Trophoblast cell (in vitro differentiated cells and primary cell): ENCODE measurements around the gene ARHGEF16.
A peak's percentile ranks its signal among the peaks of the same experiment; 100 is the strongest.

Experiments
- DNase-seq, 2 donors: peaks; one replicate each; pipeline ENCODE4 v3.0.0-alpha.2; 2016
- H2AFZ ChIP-seq: 2 replicates; pipeline ENCODE4 v1.6.1; 2013; ENCODE audit warnings: low read length, moderate library complexity, mild to moderate bottlenecking; ENCODE audit not compliant: insufficient read depth, poor library complexity
- H2AK5ac ChIP-seq: 2 replicates; pipeline ENCODE4 v1.6.1; 2013; ENCODE audit warnings: mild to moderate bottlenecking, low read length
- H2BK120ac ChIP-seq: 2 replicates; pipeline ENCODE4 v1.6.1; 2013; ENCODE audit warnings: low read length, mild to moderate bottlenecking, moderate library complexity; ENCODE audit not compliant: insufficient read depth, poor library complexity
- H2BK12ac ChIP-seq: 2 replicates; pipeline ENCODE4 v1.6.1; 2013; ENCODE audit warnings: mild to moderate bottlenecking, low read length, moderate library complexity
- H2BK5ac ChIP-seq: 2 replicates; pipeline ENCODE4 v1.6.1; 2013; ENCODE audit warnings: low read length, low read depth, moderate library complexity, mild to moderate bottlenecking; ENCODE audit not compliant: poor library complexity
- H3K14ac ChIP-seq: 2 replicates; pipeline ENCODE4 v1.6.1; 2013; ENCODE audit warnings: mild to moderate bottlenecking, low read length
- H3K18ac ChIP-seq: 2 replicates; pipeline ENCODE4 v1.6.1; 2013; ENCODE audit warnings: mild to moderate bottlenecking, low read length
- H3K23ac ChIP-seq: 2 replicates; pipeline ENCODE4 v1.6.1; 2013; ENCODE audit warnings: low read length
- H3K27ac ChIP-seq: 2 replicates; pipeline ENCODE4 v1.5.1; 2013; ENCODE audit warnings: low read depth, mild to moderate bottlenecking, inconsistent platforms, low read length, moderate library complexity
- H3K27me3 ChIP-seq: 2 replicates; pipeline ENCODE4 v1.6.1; 2013; ENCODE audit warnings: inconsistent platforms, mild to moderate bottlenecking, low read length, moderate library complexity; ENCODE audit not compliant: insufficient read depth
- H3K36me3 ChIP-seq, 2 experiments: 1 replicate in 1 of 2; 2 replicates in 1 of 2; pipeline ENCODE4 v1.6.1; 2013; ENCODE audit warnings: low read length in 2 of 2, mild to moderate bottlenecking in 2 of 2, moderate library complexity in 1 of 2; ENCODE audit not compliant: insufficient read depth in 2 of 2, control insufficient read depth in 1 of 2
- H3K4ac ChIP-seq: 2 replicates; pipeline ENCODE4 v1.6.1; 2013; ENCODE audit warnings: low read depth, mild to moderate bottlenecking, low read length, moderate library complexity
- H3K4me1 ChIP-seq, 2 experiments: 1 replicate in 1 of 2; 2 replicates in 1 of 2; pipeline ENCODE4 v1.6.1; 2013; ENCODE audit warnings: low read length in 2 of 2, mild to moderate bottlenecking in 2 of 2, moderate library complexity in 1 of 2; ENCODE audit not compliant: insufficient read depth in 2 of 2, control insufficient read depth in 1 of 2
- H3K4me2 ChIP-seq: 2 replicates; pipeline ENCODE4 v1.6.1; 2013; ENCODE audit warnings: inconsistent platforms, mild to moderate bottlenecking, low read length, moderate library complexity
- H3K4me3 ChIP-seq: 2 replicates; pipeline ENCODE4 v1.5.1; 2013; ENCODE audit warnings: mild to moderate bottlenecking, low read depth, low read length, inconsistent platforms
- H3K79me1 ChIP-seq: one replicate; pipeline ENCODE4 v1.6.1; 2013; ENCODE audit warnings: low read length
- H3K79me2 ChIP-seq: 2 replicates; pipeline ENCODE4 v1.6.1; 2013; ENCODE audit warnings: low read length, mild to moderate bottlenecking; ENCODE audit not compliant: control insufficient read depth, insufficient read depth, poor library complexity
- H3K9ac ChIP-seq: 2 replicates; pipeline ENCODE4 v1.6.1; 2013; ENCODE audit warnings: mild to moderate bottlenecking, low read length
- H3K9me3 ChIP-seq: 2 replicates; pipeline ENCODE4 v1.6.1; 2013; ENCODE audit warnings: low read depth, mild to moderate bottlenecking, control low read depth, inconsistent platforms, low read length; ENCODE audit not compliant: insufficient read depth
- H4K12ac ChIP-seq: 2 replicates; pipeline ENCODE4 v1.6.1; 2013; ENCODE audit warnings: low read depth, mild to moderate bottlenecking, low read length, moderate library complexity
- H4K8ac ChIP-seq: 2 replicates; pipeline ENCODE4 v1.6.1; 2013; ENCODE audit warnings: low read depth, mild to moderate bottlenecking, low read length, moderate library complexity
- H4K91ac ChIP-seq: one replicate; pipeline ENCODE4 v1.6.1; 2013; ENCODE audit warnings: low read depth, mild to moderate bottlenecking, low read length, moderate library complexity
- WGBS: extraction: QIAGEN DNeasy Blood & Tissue Kit; methylation state at CpG from one replicate; pipeline ENCODE4 v1.1.7; 2013; ENCODE audit warnings: missing lambda C conversion rate; ENCODE audit not compliant: insufficient read length, insufficient coverage; ENCODE audit errors: extremely low coverage; 5-methylcytosine and 5-hydroxymethylcytosine counted together

The ARHGEF16 gene

GRCh38 chr1:3467096-3468036 lies 12.9 kb downstream of the ARHGEF16 start:
- Histone ChIP-seq H3K18ac (no peak overlapping the region), H2BK12ac (peak overlapping the region; percentile 25), H4K8ac (no peak overlapping the region), H2AFZ (no peak overlapping the region), H3K36me3 (peaks cover 0 to 6% of the 10 kb centered on the region in 2 experiments), H3K4me1 (peaks cover 12 to 18% of the 10 kb centered on the region in 2 experiments), H3K9ac (no peak overlapping the region), H2BK5ac (no peak overlapping the region), H3K27ac (no peak overlapping the region), H4K91ac (peak overlapping the region; percentile 13), H2BK120ac (no peak overlapping the region), H2AK5ac (no peak overlapping the region), H3K27me3 (no peaks in the 10 kb centered on the region), H3K4me2 (no peak overlapping the region), H4K12ac (no peak overlapping the region), H3K14ac (no peak overlapping the region), H3K9me3 (peaks cover 7% of the 10 kb centered on the region), H3K79me2 (peaks cover 4% of the 10 kb centered on the region), H3K79me1 (peaks cover 6% of the 10 kb centered on the region), H3K4me3 (no peak overlapping the region), H3K4ac (no peak overlapping the region), H3K23ac (no peak overlapping the region)
- peak; percentile 97 to 98 for DNase-seq
- no CpG with 5 or more reads among the region's 35 CpGs for WGBS

- Histone ChIP-seq H3K23ac (no peak overlapping the region), H3K79me1 (peaks cover 6% of the 10 kb centered on the region), H3K14ac (no peak overlapping the region), H3K36me3 (peaks cover 0 to 6% of the 10 kb centered on the region in 2 experiments), H2BK5ac (no peak overlapping the region), H2AFZ (no peak overlapping the region), H3K9ac (no peak overlapping the region), H2AK5ac (no peak overlapping the region), H4K12ac (no peak overlapping the region), H2BK12ac (no peak overlapping the region), H3K79me2 (peaks cover 4% of the 10 kb centered on the region), H3K9me3 (peaks cover 7% of the 10 kb centered on the region), H4K8ac (no peak overlapping the region), H3K27ac (no peak overlapping the region), H3K4ac (no peak overlapping the region), H3K18ac (no peak overlapping the region), H3K4me1 (peaks cover 9 to 18% of the 10 kb centered on the region in 2 experiments), H2BK120ac (no peak overlapping the region), H3K4me2 (no peak overlapping the region), H4K91ac (no peak overlapping the region), H3K4me3 (no peak overlapping the region), H3K27me3 (no peaks in the 10 kb centered on the region)
- no CpG with 5 or more reads among the region's 34 CpGs for WGBS
- peak; percentile 81 to 85 for DNase-seq
Measured at GRCh38 chr1:3468236-3469103, 14.0 kb downstream of the ARHGEF16 start.

DNA sequence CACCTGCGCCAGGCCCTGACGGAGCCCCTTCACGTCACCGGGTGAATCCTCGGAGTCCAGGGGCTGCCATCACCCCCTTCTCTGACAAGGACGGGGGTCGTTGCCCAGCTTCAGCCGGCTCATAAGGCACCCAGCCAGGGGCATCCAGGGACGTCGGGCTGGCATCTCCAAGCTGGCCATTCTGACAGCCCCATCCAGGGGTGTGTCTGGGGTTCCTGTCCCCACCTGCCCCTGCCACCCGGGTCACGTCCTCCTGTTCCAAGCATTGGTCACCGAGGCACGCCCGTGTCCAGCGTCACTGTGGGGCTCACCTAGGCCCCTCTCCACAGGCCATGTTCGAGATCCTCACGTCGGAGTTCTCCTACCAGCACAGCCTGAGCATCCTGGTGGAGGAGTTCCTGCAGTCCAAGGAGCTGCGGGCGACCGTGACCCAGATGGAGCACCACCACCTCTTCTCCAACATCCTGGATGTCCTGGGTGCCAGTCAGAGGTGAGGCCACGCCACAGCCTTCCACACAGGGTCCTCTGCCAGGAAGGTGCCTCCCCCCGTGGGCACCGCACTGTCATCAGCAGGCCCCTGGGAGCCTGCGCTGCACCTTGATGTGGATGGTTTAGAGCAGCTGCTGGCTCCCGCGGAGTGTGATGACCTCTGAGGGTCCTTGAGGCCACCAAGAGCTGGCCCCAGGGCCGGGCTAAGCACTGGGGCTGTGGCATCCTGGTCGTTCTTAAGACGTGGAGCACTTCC lies 14.8 kb downstream of the ARHGEF16 start:
- peaks cover 4% of the 10 kb centered on the region for H3K79me2 ChIP-seq
- peaks cover 4 to 10% of the 10 kb centered on the region in 2 experiments for H3K36me3 ChIP-seq
- H2AFZ ChIP-seq = no peak overlapping the region

More for the DNA sequence above, 14.8 kb downstream of the ARHGEF16 start:
- Histone ChIP-seq H2BK12ac (no peak overlapping the region), H4K91ac (no peak overlapping the region), H2BK120ac (no peak overlapping the region), H3K4me2 (no peak overlapping the region), H2BK5ac (no peak overlapping the region), H3K9ac (no peak overlapping the region), H3K4me1 (peaks cover 9 to 18% of the 10 kb centered on the region in 2 experiments), H4K8ac (no peak overlapping the region), H2AK5ac (peak overlapping the region; percentile 63), H3K79me1 (peaks cover 6% of the 10 kb centered on the region), H3K9me3 (peaks cover 10% of the 10 kb centered on the region), H3K23ac (no peak overlapping the region), H3K27ac (no peak overlapping the region), H3K4me3 (no peak overlapping the region), H3K4ac (no peak overlapping the region), H3K14ac (no peak overlapping the region), H4K12ac (no peak overlapping the region), H3K18ac (no peak overlapping the region), H3K27me3 (no peaks in the 10 kb centered on the region)
- WGBS = no CpG with 5 or more reads among the region's 31 CpGs
- DNase-seq = peak; percentile 58 to 70
